Measurements from ENCODE around the gene PTPN12. TPM values are rescaled to one million over a fixed set of nuclear protein-coding genes. Genes with fewer than 3 reads are reported as not detected.

The PTPN12 gene
- total and polyA plus RNA-seq, 2 of the 4 experiments (the other 2 are of a cell fraction): 24.7 to 31.0 TPM

GRCh38 chr7:77525231-77525630, 11.9 kb upstream of the PTPN12 start:
- H3K4me1 ChIP-seq (ENCODE audit: control insufficient read depth, insufficient read depth, low read length): peaks cover 4% of the 10 kb centered on the region; the same call in 1 of the 2 replicates
- no peak overlapping the region for H3K4ac ChIP-seq (ENCODE audit: low read depth, low read length)
- no peak overlapping the region for H3K14ac ChIP-seq (replicated peaks; ENCODE audit: low read depth, low read length)
- H3K9ac ChIP-seq (ENCODE audit: low read depth, low read length): no peak overlapping the region
- H3K9me3 ChIP-seq (ENCODE audit: control insufficient read depth, insufficient read depth, low read length): no peaks in the 10 kb centered on the region
- no peak overlapping the region for H2AK5ac ChIP-seq (ENCODE audit: low read depth, low read length)
- dilution Hi-C loops (cut with HindIII; ENCODE audit: low sequenced_read_pairs, unreplicated experiment) (no loop called here), in situ Hi-C loops (cut with MboI; ENCODE audit: low sequenced_read_pairs) (no loop called here), intact Hi-C loops (cut with micrococcal nuclease) (no loop called here)
- H2BK120ac ChIP-seq (ENCODE audit: low read depth, low read length): no peak overlapping the region
- WGBS, 2 experiments (ENCODE audit: extremely low coverage in 2 of 2, insufficient read length in 1 of 2): no CpG with 5 or more reads among the region's 2 CpGs
- H3K23ac ChIP-seq (ENCODE audit: low read depth, low read length): no peak overlapping the region
- H2BK15ac ChIP-seq (ENCODE audit: low read depth, low read length): no peak overlapping the region
- H3K18ac ChIP-seq (ENCODE audit: low read depth, low read length): no peak overlapping the region
- TF ChIP-seq CHD1 (IDR thresholded peaks at IDR 0.05; ENCODE audit: low read depth, low read length) (no peak), MXI1 (IDR thresholded peaks at IDR 0.05; ENCODE audit: borderline replicate concordance, low read depth, low read length) (no peak), POLR2A (IDR thresholded peaks at IDR 0.05; ENCODE audit: low read depth, low read length) (no peak), BHLHE40 (IDR thresholded peaks at IDR 0.05; ENCODE audit: low read depth, low read length) (no peak), NFE2L2 (IDR thresholded peaks at IDR 0.05; ENCODE audit: low read depth, low read length) (no peak), RCOR1 (IDR thresholded peaks at IDR 0.05; ENCODE audit: insufficient replicate concordance, low read length) (no peak), RAD21 (IDR thresholded peaks at IDR 0.05; ENCODE audit: low read length) (no peak), MAZ (IDR thresholded peaks at IDR 0.05; ENCODE audit: borderline replicate concordance, low read depth, low read length) (no peak), CEBPB (IDR thresholded peaks at IDR 0.05; ENCODE audit: low read depth, low read length) (no peak), ELK1 (IDR thresholded peaks at IDR 0.05; ENCODE audit: borderline replicate concordance, low read depth, low read length) (no peak), MAFK (IDR thresholded peaks at IDR 0.05; ENCODE audit: low read depth, low read length) (no peak), RFX5 (IDR thresholded peaks at IDR 0.05; ENCODE audit: low read depth, low read length) (no peak), SMC3 (IDR thresholded peaks at IDR 0.05; ENCODE audit: low read depth, low read length) (no peak), FOS (IDR thresholded peaks at IDR 0.05; ENCODE audit: low read depth, low read length) (no peak)
- TF ChIP-seq, protein P1, sequence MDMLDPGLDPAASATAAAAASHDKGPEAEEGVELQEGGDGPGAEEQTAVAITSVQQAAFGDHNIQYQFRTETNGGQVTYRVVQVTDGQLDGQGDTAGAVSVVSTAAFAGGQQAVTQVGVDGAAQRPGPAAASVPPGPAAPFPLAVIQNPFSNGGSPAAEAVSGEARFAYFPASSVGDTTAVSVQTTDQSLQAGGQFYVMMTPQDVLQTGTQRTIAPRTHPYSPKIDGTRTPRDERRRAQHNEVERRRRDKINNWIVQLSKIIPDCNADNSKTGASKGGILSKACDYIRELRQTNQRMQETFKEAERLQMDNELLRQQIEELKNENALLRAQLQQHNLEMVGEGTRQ (IDR thresholded peaks at IDR 0.05; ENCODE audit: low read depth, low read length): no peak
- TF ChIP-seq, protein P2, sequence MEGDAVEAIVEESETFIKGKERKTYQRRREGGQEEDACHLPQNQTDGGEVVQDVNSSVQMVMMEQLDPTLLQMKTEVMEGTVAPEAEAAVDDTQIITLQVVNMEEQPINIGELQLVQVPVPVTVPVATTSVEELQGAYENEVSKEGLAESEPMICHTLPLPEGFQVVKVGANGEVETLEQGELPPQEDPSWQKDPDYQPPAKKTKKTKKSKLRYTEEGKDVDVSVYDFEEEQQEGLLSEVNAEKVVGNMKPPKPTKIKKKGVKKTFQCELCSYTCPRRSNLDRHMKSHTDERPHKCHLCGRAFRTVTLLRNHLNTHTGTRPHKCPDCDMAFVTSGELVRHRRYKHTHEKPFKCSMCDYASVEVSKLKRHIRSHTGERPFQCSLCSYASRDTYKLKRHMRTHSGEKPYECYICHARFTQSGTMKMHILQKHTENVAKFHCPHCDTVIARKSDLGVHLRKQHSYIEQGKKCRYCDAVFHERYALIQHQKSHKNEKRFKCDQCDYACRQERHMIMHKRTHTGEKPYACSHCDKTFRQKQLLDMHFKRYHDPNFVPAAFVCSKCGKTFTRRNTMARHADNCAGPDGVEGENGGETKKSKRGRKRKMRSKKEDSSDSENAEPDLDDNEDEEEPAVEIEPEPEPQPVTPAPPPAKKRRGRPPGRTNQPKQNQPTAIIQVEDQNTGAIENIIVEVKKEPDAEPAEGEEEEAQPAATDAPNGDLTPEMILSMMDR (conservative IDR thresholded peaks at IDR 0.05; ENCODE audit: low read depth, low read length): no peak
- no peak overlapping the region for H4K5ac ChIP-seq (ENCODE audit: low read depth, low read length)
- H4K91ac ChIP-seq (ENCODE audit: insufficient read depth, low read depth, low read length): no peak overlapping the region
- H2AK9ac ChIP-seq (replicated peaks; ENCODE audit: low read depth, low read length, poor library complexity): no peak overlapping the region
- no peak overlapping the region for H3K4me2 ChIP-seq (ENCODE audit: low read depth, low read length)
- no peaks in the 10 kb centered on the region for H3K36me3 ChIP-seq (ENCODE audit: control insufficient read depth, insufficient read depth, low read length)
- no peak overlapping the region for H3K4me3 ChIP-seq (ENCODE audit: insufficient read depth, low read depth, low read length)
- no peaks in the 10 kb centered on the region for H4K20me1 ChIP-seq (ENCODE audit: insufficient read depth, low read length)
- CTCF ChIA-PET: no interaction called here
- no peaks in the 10 kb centered on the region for H3K27me3 ChIP-seq (ENCODE audit: control insufficient read depth, insufficient read depth, low read length)
- H3K27ac ChIP-seq (ENCODE audit: insufficient read depth, low read length): no peak overlapping the region
- no peak overlapping the region for H3K56ac ChIP-seq (ENCODE audit: extremely low read depth, insufficient read depth, low read length)
- no peak overlapping the region for H2AFZ ChIP-seq (replicated peaks; ENCODE audit: low read length, poor library complexity)
- BruUV-seq (replicated peaks): no TSS peak
- H2BK20ac ChIP-seq (ENCODE audit: low read depth, low read length): no peak overlapping the region
- no peak overlapping the region for H4K8ac ChIP-seq (ENCODE audit: low read depth in 2 of 2, low read length in 2 of 2)
- no peaks in the 10 kb centered on the region for H3K9me1 ChIP-seq (ENCODE audit: insufficient read depth, low read length)
- H3K79me1 ChIP-seq (ENCODE audit: low read depth in 1 of 2, low read length in 2 of 2): no peaks in the 10 kb centered on the region
- H2BK5ac ChIP-seq (ENCODE audit: low read depth, low read length, poor library complexity, severe bottlenecking): no peak overlapping the region
- DNase-seq (peak; percentile 19), ATAC-seq (ENCODE audit: low read depth) (no peak)
- POLR2A ChIA-PET (ENCODE audit: unreplicated experiment): no interaction called here

Data from IMR-90 (cell line).